Activated T-helper 9 cell treated with anti-CD3 and anti-CD28 coated beads, Interleukin-2, amount 50 U/mL, for 16 hours (primary cell): Measurements from ENCODE around the gene PEX6.
A peak's percentile ranks its signal among the peaks of the same experiment; 100 is the strongest.
"Not testable (repeated sequence)": the region's sequence is repeated elsewhere in the genome, so short reads cannot be mapped to it uniquely, and the experiment has no call there.

Experiments used
- DNase-seq: peaks from one replicate; pipeline ENCODE4 v3.0.0-alpha.2; 2020; ENCODE audit warnings: low read depth

PEX6 gene

DNA sequence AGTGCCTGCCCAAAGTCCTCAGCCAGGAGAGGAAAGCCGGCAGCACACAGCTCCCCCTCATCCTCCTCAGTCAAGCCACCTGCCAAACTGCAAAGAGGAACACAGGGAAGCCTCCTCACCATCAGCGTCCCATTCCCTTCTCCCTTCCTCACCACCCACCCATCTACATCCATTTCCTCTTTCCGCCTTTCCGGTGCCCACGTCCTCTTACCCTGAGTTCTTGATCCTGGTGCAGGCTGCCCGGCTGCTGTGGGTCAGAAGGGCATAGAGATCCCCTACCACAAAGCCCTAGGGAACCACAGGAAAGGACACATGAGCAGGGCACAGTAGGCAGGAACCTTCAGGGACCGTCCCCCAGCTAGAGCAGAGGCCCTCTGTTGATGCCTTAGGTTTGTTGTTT is 12.4 kb downstream of the PEX6 start:
- DNase-seq = no peak

DNA sequence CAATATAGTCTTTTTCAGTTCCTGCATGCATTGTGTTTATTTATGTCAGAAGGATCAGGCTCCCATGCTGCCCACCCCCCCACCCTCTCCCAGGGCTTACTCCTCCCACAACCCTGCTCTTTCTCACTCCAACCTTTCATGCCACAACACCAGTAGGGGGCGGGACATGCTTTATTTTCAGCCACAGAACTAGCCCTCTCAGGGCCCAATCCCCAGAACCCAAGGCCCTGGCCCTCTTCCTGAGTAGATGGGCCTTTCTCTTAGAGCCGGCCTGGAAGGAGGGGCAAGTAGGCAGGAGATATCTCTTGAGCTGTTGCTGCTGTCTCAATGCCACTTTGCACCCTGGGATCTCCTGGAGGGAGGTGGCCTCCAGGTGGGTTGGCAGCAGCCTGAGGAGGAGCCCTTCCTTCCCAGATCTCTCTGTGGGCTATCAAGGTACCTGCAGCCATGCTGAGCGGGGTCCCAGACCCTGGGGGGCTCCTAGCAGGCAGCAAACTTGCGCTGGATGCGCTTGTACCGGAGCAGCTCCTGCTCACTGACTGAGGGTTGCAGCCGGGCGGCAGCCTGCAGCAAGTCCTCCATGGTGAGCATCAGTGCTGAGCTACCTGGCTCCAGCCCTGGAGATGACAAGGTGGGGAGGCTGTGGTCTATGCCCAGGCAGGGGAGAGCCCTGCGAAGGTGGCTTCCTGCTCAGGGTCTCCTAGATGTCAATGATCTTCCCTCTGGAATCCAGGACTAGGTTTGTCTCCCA is 15.0 kb downstream of the PEX6 start:
- no peak for DNase-seq

DNA sequence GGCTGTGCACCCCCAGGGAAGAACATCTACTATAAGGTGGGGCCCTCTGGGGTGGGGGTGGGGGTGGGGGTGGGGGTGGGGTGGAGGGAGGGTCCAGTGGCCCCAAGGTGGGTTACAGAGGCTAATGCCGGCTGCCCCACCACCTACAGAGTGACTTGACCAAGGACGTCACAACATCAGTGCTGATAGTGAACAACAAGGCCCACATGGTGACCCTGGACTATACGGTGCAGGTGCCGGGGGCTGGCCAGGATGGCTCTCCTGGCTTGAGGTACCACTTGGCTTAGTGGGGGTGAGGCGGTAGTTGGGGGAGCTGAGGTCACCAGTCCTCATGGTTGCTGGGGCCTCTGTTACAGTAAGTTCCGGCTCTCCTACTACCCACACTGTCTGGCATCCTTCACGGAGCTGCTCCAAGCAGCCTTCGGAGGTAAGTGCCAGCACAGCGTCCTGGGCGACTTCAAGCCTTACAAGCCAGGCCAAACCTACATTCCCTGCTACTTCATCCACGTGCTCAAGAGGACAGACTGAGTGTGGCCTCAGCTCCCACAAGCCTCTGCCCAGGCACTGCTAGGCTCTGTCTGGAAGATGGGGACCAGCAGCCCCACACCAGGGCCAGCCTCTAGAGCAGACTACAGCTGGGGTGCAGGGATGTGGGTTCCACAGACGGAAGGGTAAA is 15.7 kb downstream of the PEX6 start:
- DNase-seq = no peak

DNA sequence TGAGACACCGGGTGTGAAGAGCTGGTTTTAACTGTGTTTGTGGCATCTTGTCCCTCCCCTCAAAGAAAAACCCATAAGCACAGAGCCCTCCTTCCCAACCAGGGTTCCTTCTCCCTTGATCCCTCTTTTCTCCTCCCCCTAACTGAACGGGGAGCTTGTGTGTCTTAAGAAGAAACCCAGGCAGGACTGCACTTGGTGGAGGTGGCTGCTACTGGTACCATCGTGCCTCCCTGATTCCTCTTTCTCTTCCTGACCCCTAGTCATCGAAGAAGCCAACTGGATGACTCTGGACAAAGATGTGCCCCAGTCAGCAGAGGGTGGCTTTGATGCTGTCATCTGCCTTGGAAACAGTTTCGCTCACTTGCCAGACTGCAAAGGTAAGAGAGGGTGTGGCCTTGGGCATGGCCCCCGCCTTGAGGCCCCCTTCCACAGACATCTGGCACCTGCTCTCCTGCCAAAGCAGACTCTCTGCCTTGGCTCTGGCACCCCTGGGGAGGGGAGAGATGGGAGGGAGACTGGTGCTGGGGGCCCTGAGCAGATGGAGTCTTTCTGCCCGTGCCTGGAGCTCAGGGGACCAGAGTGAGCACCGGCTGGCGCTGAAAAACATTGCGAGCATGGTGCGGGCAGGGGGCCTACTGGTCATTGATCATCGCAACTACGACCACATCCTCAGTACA is 16.3 kb downstream of the PEX6 start:
- DNase-seq = no peak

DNA sequence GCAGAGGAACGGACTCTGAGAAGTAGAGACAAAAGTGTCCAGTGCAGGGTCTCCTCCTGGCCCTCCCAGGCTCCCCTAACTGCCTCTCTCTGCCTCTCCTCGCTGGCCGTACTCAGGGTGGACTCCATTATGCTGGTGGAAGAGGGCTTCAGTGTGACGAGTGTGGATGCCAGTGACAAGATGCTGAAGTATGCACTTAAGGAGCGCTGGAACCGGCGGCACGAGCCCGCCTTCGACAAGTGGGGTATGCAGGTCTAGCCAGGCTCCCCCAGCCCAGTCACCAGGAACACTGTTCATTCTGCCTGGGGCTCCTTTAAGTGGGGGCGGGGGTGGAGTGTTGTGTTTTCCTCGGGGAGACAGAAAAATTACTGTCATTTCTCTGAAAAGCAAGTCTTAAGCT is 16.9 kb downstream of the PEX6 start:
- no peak for DNase-seq

DNA sequence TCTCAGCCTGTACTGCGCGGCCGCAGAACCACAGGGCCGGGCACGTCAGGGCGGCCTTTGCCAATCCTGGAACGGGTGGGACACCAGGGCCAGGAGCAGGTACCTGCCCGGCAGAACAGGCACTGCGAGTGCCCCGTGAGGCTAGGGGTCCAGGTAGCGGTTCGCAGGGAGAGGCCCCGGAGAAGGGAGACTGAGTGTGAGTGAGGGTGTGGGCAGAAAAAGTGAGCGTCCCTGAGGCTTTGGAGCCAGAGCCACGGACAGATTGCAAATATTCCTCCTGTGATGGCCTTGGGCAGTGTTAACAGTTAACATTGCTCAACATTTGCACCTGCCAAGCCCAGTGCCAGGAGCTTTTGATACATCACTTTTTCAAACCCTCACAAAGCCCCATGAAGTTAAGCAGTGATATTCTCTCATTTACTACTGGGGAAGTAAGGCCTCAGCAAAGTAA is 17.9 kb downstream of the PEX6 start:
- no peak for DNase-seq

DNA sequence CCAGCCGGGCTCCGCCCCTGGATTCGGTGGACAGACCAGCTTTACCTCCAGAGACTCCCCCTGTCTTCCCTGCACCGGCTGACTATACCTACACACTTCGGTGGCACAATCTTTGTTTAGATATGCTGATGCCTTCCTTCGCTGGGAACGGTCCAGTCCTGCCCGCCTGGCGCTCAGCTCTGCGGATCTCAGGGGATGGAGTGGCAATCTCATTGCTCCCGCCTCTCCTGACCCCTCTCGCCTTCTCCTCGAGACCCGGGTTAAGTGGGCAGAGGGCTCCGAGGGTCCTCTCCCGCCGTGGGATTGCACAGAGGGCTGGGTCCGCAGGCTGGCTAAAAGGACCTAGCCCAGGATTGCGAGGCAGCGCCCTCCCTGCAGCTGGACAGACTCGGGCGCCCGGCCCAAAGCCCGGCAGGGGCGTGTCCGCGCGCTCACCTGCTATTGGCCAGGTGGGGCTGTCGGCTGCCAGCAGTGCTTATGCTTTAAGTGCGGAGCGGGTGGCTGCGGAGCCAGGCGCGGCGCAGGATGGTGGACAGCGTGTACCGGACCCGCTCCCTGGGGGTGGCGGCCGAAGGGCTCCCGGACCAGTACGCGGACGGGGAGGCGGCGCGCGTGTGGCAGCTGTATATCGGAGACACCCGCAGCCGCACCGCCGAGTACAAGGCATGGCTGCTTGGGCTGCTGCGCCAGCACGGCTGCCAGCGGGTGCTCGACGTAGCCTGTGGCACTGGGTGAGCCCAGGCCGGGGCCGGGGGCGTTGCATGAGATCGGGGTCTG is 18.6 kb downstream of the PEX6 start, which contains the start of gene GNMT:
Gene GNMT (plus strand): TSS at position 512 of the 777 bp plus-strand sequence. CDS start 14 bp downstream, at position 526.
- peak; percentile 28 for DNase-seq

DNA sequence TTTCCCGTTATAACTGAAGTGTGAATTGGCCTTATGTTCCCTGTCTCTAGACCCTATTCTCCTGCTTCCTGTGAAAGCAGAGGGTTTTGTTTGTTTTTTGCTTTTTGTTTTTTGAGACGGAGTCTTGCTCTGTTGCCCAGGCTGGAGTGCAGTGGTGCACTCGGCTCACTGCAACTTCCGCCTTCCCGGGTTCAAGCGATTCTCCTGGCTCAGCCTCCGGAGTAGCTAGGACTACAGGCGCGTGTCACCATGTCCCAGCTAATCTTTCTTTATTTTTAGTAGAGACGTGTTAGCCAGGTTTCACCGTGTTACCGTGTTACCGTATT is 19.1 kb downstream of the PEX6 start:
- no peak for DNase-seq

DNA sequence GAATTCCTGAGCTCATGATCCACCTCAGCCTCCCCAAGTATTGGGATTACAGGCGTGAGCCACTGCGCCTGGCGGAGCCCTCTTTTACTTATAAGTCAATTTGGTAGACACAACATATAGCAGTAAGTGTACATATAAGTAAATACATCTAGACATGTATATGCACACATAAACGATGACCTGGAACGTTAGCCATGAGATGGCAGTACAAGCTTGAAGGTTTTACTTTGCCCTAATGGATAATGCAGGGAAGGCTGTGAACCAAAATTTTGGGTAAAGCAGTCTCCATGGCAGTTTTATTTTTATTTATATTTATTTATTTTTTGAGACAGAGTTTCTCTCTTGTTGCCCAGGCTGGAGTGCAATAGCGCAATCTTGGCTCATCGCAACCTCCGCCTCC is 20.9 kb downstream of the PEX6 start:
- no peak for DNase-seq

DNA sequence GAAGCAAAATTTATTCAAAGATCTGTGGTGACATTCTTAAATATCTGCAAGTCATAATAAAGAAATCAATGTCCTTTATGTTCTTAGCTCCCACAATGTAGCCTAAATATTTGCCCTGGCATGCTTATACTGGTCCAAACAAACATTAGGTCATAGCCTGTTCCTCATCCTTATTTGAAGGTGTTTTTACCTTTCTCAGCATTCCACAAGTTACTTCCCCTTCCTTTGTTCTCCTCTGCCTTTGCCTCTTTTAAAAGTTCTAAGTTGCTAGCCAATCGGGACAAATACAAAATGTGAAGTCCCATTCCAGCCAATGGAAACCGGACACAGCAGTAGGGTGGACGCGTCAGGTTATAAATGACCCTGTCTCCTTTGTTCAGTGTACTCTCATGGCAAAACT is 24.6 kb downstream of the PEX6 start:
- DNase-seq = not testable (repeated sequence)

DNA sequence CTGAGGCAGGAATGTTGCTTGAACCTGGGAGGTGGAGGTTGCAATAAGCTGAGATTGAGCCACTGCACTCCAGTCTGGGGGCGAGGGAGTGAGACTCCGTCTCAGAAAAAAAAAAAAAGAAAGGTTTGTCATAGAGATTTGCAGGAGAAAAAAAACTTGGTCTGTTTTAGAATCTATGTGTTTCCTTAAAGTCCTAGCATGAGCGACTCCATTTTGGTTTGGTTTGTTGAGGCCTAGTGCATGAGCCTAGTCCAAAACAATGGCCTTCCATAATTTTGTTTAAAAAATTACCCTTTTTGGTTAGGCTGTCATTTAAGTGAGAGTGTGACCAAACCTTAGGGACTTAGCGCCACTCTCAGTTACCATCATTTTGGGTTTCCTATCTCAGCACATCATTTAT is 26.6 kb downstream of the PEX6 start:
- no peak for DNase-seq

DNA sequence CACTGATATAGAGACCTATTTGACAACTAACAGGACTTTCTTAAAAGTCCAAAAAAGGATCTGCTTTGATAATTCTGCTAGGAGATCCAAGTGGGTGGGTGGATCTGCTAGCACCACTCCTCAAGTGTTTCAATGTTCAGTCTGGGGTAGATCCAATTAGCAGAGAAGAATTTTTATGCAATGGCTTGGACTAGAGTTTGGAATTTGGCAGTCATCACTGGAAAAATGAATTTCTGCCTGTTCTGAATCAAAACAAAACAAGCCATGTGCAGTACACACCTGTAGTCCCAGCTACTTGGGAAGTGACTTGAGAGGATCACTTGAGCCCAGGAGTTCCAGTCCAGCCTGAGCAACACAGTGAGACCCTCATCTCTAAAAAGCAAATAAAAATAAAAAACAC is 31.0 kb downstream of the PEX6 start:
- no peak for DNase-seq

DNA sequence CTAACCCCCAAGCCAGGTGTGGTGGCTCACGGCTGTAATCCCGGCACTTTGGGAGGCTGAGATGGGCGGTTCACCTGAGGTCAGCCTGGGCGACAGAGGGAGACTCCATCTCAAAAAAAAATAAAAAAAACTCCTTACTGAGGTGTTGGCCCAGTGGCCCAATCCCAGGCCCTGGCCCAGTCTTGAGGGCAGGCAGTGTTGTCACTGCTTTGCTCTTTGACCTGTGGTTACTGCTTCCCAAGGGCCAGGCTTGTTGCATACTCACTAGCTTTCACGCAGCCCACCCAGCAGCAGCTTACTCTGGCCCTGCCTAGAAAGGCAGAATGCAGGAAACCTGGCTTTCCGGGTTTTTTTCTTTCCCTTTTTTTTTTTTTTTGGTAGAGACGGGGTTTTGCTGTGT is 36.5 kb downstream of the PEX6 start:
- no peak for DNase-seq

DNA sequence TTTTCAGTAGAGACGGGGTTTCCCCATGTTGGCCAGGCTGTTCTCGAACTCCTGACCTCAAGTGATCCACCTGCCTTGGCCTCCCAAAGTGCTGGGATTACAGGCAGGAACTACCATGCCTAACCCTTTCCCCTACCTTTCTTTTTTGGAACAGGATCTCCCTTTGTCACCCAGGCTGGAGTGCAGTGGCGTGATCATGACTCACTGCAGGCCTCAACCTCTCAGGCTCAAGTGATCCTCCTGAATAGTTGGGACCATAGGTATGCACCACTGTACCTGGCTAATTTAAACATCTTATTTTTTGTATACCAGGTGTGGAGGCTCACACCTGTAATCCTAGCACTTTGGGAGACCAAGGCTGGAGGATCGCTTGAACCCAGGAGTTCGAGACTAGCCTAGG is 37.6 kb downstream of the PEX6 start:
- DNase-seq = not testable (repeated sequence)

DNA sequence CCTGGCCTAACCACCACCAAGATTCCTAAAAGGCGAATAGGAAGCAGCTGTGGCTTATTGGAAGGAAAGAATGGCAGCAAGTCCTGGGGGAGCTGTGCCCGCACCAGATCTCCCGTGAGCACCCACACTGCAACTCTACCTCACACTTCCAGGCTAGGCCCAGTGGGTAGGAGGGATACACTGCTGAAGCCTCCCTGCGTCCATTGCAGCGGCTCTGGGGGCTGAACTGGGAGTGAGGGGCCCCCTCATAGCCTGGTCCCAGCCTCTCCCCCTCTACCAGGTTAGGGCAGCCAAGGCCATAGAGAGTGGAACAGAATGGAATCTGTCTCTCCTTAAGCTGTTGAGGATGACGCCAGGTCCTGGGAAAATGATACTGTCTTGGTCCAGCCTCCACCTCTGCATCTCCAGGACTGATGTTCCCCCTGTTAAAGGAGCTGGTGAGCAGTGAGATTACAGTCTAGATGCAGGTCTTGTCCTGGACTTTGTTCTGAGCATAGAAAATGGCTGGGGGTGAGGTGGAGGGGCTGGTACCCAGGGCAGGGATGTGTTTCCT is 38.4 kb downstream of the PEX6 start:
- DNase-seq = no peak

DNA sequence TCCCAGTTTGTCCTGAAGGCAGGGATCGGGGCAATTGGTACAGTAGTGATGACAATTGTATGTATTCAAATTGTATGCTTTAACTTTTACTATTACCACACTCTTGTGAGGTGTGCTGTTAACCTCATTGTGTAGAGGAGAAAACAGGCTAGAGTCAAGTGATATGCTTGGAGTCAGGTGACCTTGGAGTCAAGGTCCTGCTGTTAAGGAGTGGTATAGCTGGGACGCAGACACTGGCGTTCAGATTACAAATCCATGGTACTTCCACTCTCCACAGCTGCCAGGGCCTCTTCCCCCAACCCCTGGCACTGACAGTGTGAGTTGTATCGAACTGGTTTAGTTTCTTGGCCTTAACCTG is 39.2 kb downstream of the PEX6 start:
- DNase-seq = no peak

DNA sequence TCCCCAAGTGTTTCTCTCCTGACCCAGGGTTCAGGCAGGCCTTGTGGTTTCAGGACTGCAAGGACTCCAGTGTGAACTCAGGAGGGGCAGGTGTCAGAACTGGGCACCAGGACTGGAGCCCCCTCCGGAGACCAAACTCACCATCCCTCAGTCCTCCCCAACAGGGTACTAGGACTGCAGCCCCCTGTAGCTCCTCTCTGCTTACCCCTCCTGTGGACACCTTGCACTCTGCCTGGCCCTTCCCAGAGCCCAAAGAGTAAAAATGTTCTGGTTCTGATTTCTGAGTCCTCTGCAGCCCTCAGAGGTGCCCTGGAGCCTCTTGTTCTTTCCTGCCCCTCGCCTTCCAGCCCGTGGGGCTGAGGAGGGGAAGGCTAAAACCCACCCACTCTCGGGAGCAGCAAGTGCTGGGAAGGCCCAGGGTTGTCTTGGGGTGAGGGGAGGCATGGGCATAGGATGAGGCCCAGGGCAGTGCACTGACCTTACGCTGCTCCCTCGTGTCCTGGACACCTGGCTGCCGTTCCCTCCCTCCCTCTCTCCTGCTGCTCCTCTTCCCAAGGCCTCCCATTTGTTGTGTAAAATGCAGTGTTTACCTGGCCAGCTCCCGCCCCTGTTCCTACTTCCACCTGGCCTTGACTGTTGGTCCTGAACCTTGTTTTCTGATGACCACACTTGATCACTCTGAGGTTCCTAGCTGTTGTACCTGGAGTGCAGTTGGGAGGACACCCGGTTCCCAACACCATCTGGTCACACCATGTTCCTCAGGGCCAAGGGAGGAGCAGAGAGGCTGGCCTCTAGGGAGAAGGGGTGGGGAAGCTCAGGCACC is 39.8 kb downstream of the PEX6 start:
- DNase-seq = no peak

DNA sequence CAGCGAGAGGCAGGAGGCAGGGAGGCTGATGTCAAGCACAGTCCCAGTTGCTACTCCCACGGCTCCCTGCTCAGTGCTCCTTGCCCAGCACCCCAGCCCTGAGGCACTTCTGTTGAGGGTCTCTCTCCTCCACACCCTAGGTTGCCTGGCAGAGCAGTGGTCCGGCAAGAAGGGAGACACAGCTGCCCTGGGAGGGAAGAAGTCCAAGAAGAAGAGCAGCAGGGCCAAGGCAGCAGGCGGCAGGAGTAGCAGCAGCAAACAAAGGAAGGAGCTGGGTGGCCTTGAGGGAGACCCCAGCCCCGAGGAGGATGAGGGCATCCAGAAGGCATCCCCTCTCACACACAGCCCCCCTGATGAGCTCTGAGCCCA is 40.6 kb downstream of the PEX6 start:
- DNase-seq = no peak

DNA sequence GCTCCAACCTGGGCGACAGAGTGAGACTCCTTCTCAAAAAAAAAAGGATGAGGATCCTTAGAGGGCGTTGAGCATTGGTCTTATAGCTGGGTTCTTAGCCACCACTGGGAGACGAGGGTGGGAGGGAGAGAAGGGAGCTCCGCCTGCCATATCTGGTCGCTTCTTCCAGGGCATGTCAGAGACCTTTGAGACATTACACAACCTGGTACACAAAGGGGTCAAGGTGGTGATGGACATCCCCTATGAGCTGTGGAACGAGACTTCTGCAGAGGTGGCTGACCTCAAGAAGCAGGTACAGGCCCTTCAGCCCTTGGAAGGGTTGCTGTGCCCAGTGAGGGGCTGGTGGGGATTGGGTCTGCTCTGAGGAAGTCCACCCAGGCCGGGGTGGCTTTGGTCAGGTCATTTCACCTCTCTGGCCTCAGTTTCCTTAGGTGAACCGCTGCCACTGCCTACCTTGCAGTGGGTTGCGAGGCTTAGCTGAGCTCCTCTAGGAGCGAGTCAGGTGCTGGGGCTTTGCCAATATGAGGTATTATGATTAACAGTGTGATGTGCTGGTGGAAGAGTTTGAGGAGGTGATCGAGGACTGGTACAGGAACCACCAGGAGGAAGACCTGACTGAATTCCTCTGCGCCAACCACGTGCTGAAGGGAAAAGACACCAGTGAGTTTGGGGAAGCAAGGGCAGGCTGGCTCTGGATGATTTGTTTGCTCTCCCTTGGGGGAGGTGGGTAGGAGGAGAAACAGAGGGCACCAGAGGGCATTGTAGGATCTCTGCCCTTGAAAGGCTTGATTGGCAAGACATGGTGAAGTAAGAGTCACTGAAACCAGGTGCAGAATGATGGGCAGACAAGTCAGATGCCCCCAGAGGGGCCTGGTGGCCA is 41.2 kb downstream of the PEX6 start:
- DNase-seq = no peak

DNA sequence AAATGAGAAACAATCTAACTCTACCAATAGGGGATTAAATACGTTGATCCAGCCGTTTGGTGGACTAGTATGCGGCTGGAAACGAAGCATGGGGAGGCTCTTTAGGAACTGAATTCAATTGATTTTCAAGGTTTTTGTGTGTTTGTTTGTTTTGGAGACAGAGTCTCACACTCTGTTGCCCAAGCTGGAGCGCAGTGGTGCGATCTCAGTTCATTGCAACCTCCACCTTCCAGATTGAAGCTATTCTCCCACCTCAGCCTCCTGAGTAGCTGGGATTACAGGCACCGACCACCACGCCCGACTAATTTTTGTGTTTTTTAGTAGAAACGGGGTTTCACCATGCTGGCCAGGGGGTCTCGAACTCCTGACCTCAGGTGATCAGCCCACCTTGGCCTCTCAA is 42.6 kb downstream of the PEX6 start:
- no peak for DNase-seq
